Measurements from ENCODE around the gene CIB4. TPM values are rescaled to one million over a fixed set of nuclear protein-coding genes. Genes with fewer than 3 reads are reported as not detected.

CIB4 gene
- total and polyA plus RNA-seq, 2 donors (not counting 1 experiment from before 2014, with no cell fraction given) = not detected

- H3K9me3 ChIP-seq (ENCODE audit: control extremely low read depth in 1 of 3, control insufficient read depth in 2 of 3, insufficient read depth in 1 of 3, low read length in 2 of 3) = peaks cover 0 to 5% (median 0%) of the 10 kb centered on the region in 3 donors
- CTCF ChIA-PET = no interaction called here
Observed at GRCh38 chr2:26672818-26673393, 31.7 kb upstream of the CIB4 start.

DNA sequence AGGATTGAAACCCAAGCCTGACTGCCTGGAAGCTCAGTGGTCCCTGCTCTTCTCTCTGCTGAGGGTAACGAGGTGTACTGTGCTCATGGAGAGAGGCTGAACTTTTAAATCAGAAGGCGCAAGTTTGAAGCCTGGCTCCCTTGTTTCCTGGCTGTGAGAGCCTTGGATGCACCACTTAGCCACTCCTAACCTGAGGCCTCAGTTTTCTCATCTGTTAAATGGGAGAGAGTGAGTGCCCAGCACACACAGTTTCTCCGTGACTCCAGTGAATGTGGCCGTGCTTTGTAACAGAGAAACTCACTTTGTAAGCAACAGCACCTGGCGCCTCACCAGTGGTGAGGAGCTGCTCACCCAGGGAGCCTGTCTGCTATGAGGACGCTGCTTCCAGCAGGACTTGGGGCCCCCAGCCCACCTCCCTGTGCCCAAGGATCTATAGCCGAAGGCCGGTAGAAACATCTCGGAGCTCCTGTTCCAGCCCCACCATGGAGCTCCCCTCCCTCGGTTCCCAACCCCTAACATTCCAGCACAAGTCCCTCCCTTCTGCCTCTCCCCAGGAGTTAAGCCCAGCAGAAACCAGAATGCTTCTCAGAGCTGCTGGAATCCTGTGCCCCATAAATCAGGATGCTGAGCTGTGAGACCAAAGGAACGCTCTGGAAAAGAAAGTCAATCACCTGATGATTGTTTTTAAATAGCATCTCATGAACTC, 31.1 kb upstream of the CIB4 start:
- Histone ChIP-seq H2AFZ (ENCODE audit: insufficient read depth, low read depth, low read length, poor library complexity, severe bottlenecking) (no peak overlapping the region), H3K4me1 (ENCODE audit: control insufficient read depth in 2 of 2, insufficient read depth in 2 of 2, low read length in 2 of 2) (no peaks in the 10 kb centered on the region), H3K27me3 (replicated peaks in 1 of 4; ENCODE audit: control extremely low read depth in 1 of 4, control insufficient read depth in 3 of 4, insufficient read depth in 4 of 4, low read length in 3 of 4) (peaks cover 0 to 14% (median 0%) of the 10 kb centered on the region in 4 experiments), H4K20me1 (ENCODE audit: control insufficient read depth, insufficient read depth, low read length, poor library complexity, severe bottlenecking) (no peaks in the 10 kb centered on the region), H3K4me2 (replicated peaks; ENCODE audit: low read depth, low read length, poor library complexity, severe bottlenecking) (no peak overlapping the region), H3K9ac (ENCODE audit: low read length) (no peak overlapping the region), H3K27ac (ENCODE audit: low read length in 2 of 2) (no peak overlapping the region), H3K79me2 (ENCODE audit: control insufficient read depth, insufficient read depth, low read length) (no peaks in the 10 kb centered on the region), H3K36me3 (replicated peaks in 1 of 2; ENCODE audit: control extremely low read depth in 1 of 2, control insufficient read depth in 1 of 2, extremely low read depth in 1 of 2, insufficient read depth in 2 of 2, low read length in 1 of 2) (no peaks in the 10 kb centered on the region), H3K4me3 (ENCODE audit: control extremely low read depth in 1 of 5, extremely low read depth in 1 of 5, insufficient read depth in 1 of 5, low read depth in 2 of 5, low read length in 4 of 5) (no peak overlapping the region), H3K9me3 (ENCODE audit: control extremely low read depth in 1 of 3, control insufficient read depth in 2 of 3, insufficient read depth in 1 of 3, low read length in 2 of 3) (no peaks in the 10 kb centered on the region)
- intact Hi-C loops (cut with micrococcal nuclease) = no loop called here
- H3K27ac Mint-ChIP-seq = no peak overlapping the region
- CTCF ChIA-PET = interaction anchor here (1.1 kb wide), 1 partner anchor 73 kb away, joined by 4 read pairs; no protein-coding TSS in a partner anchor
- peaks cover 2% of the 10 kb centered on the region for H3K9me3 Mint-ChIP-seq (ENCODE audit: insufficient read depth)
- TF ChIP-seq, protein P1, sequence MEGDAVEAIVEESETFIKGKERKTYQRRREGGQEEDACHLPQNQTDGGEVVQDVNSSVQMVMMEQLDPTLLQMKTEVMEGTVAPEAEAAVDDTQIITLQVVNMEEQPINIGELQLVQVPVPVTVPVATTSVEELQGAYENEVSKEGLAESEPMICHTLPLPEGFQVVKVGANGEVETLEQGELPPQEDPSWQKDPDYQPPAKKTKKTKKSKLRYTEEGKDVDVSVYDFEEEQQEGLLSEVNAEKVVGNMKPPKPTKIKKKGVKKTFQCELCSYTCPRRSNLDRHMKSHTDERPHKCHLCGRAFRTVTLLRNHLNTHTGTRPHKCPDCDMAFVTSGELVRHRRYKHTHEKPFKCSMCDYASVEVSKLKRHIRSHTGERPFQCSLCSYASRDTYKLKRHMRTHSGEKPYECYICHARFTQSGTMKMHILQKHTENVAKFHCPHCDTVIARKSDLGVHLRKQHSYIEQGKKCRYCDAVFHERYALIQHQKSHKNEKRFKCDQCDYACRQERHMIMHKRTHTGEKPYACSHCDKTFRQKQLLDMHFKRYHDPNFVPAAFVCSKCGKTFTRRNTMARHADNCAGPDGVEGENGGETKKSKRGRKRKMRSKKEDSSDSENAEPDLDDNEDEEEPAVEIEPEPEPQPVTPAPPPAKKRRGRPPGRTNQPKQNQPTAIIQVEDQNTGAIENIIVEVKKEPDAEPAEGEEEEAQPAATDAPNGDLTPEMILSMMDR (IDR thresholded peaks at IDR 0.05) = no peak
- TF ChIP-seq EZH2 (IDR thresholded peaks at IDR 0.05; ENCODE audit: borderline replicate concordance, insufficient read depth, low read depth, low read length, poor library complexity, severe bottlenecking) = no peak
- ATAC-seq (ENCODE audit: low read depth) = no peak
- POLR2A ChIA-PET = no interaction called here
- DNase-seq = no peak
- no peaks in the 10 kb centered on the region for H3K4me1 Mint-ChIP-seq
- H3K4me3 Mint-ChIP-seq = no peak overlapping the region
- 85% methylated on average over 11 of the region's 11 CpGs for WGBS (ENCODE audit: insufficient coverage)
- peaks cover 48% of the 10 kb centered on the region for H3K27me3 Mint-ChIP-seq

More at GRCh38 chr2:26672818-26673393, 31.7 kb upstream of the CIB4 start:
- POLR2A ChIA-PET = no interaction called here
- Histone ChIP-seq H2AFZ (ENCODE audit: insufficient read depth, low read depth, low read length, poor library complexity, severe bottlenecking) (no peak overlapping the region), H3K4me1 (ENCODE audit: control insufficient read depth in 2 of 2, insufficient read depth in 2 of 2, low read length in 2 of 2) (no peaks in the 10 kb centered on the region), H3K4me2 (replicated peaks; ENCODE audit: low read depth, low read length, poor library complexity, severe bottlenecking) (no peak overlapping the region), H4K20me1 (ENCODE audit: control insufficient read depth, insufficient read depth, low read length, poor library complexity, severe bottlenecking) (no peaks in the 10 kb centered on the region), H3K9ac (ENCODE audit: low read length) (no peak overlapping the region), H3K79me2 (ENCODE audit: control insufficient read depth, insufficient read depth, low read length) (no peaks in the 10 kb centered on the region), H3K36me3 (replicated peaks in 1 of 2; ENCODE audit: control extremely low read depth in 1 of 2, control insufficient read depth in 1 of 2, extremely low read depth in 1 of 2, insufficient read depth in 2 of 2, low read length in 1 of 2) (no peaks in the 10 kb centered on the region), H3K27me3 (replicated peaks in 1 of 4; ENCODE audit: control extremely low read depth in 1 of 4, control insufficient read depth in 3 of 4, insufficient read depth in 4 of 4, low read length in 3 of 4) (peaks cover 0 to 13% (median 0%) of the 10 kb centered on the region in 4 experiments), H3K4me3 (ENCODE audit: control extremely low read depth in 1 of 5, extremely low read depth in 1 of 5, insufficient read depth in 1 of 5, low read depth in 2 of 5, low read length in 4 of 5) (no peak overlapping the region), H3K27ac (ENCODE audit: low read length in 2 of 2) (no peak overlapping the region)
- intact Hi-C loops (cut with micrococcal nuclease) = no loop called here
- no peak overlapping the region for H3K27ac Mint-ChIP-seq
- TF ChIP-seq, protein P1 (IDR thresholded peaks at IDR 0.05) = no peak
- no peak for TF ChIP-seq EZH2 (IDR thresholded peaks at IDR 0.05; ENCODE audit: borderline replicate concordance, insufficient read depth, low read depth, low read length, poor library complexity, severe bottlenecking)
- 74% methylated on average over 5 of the region's 9 CpGs for WGBS (ENCODE audit: insufficient coverage)
- H3K27me3 Mint-ChIP-seq = peaks cover 48% of the 10 kb centered on the region
- no peaks in the 10 kb centered on the region for H3K4me1 Mint-ChIP-seq
- DNase-seq (no peak), ATAC-seq (ENCODE audit: low read depth) (no peak)
- peaks cover 7% of the 10 kb centered on the region for H3K9me3 Mint-ChIP-seq (ENCODE audit: insufficient read depth)
- no peak overlapping the region for H3K4me3 Mint-ChIP-seq

All from B cell (primary cell).